Prostate gland (tissue), 2 donors: ENCODE results near the gene PAN2. TPM values are rescaled to one million over a fixed set of nuclear protein-coding genes. Genes with fewer than 3 reads are reported as not detected.

ENCODE experiments used
- DNase-seq: peaks from one replicate; pipeline ENCODE4 v3.0.0-alpha.2; 2019; ENCODE audit warnings: low spot score
- H3K27ac ChIP-seq, 2 donors: fragments of 200-600 bp; sonication (generic); 2 replicates each; pipeline ENCODE4 v1.5.1; 2017 to 2019
- H3K27me3 ChIP-seq: fragments of 200-600 bp; sonication (generic); replicated peaks from 2 replicates; pipeline ENCODE4 v1.5.1; 2019; ENCODE audit not compliant: insufficient read depth
- H3K36me3 ChIP-seq, 2 donors: fragments of 200-600 bp; sonication (generic); 1 replicate in 1 of 2; 2 replicates in 1 of 2; pipeline versions ENCODE4 v1.5.1 to v1.8.1; 2017 to 2019
- H3K4me1 ChIP-seq: fragments of 200-600 bp; sonication (generic); replicated peaks from 2 replicates; pipeline ENCODE4 v1.5.1; 2019
- H3K4me3 ChIP-seq, 2 donors: fragments of 200-600 bp; sonication (generic); 2 replicates each; pipeline ENCODE4 v1.5.1; 2017 to 2019
- H3K9me3 ChIP-seq: fragments of 200-600 bp; sonication (generic); 2 replicates; pipeline ENCODE4 v1.5.1; 2017
- CTCF ChIP-seq, 4 experiments: fragments of 200-600 bp in 2 of 4; fragments of 450-650 bp in 2 of 4; sonication (generic) in 2 of 4; IDR thresholded peaks; 1 replicate in 3 of 4; 2 replicates in 1 of 4; pipeline ENCODE4 v1.5.1; 2016 to 2019; ENCODE audit warnings: antibody characterized with exemption in 4 of 4, mild to moderate bottlenecking in 2 of 4, moderate library complexity in 2 of 4
- POLR2A ChIP-seq: fragments of 450-650 bp; IDR thresholded peaks from one replicate; pipeline ENCODE4 v1.6.1; 2016; ENCODE audit warnings: antibody characterized with exemption, mild to moderate bottlenecking
- POLR2AphosphoS5 ChIP-seq: sonication (generic); formaldehyde crosslinking; IDR thresholded peaks from one replicate; pipeline ENCODE4 v1.6.1; 2017; ENCODE audit warnings: antibody characterized with exemption
- WGBS: methylation state at CpG from one replicate; pipeline ENCODE4 v1.1.5; 2018; 5-methylcytosine and 5-hydroxymethylcytosine counted together
- intact Hi-C: fragments of 100-400 bp; cut with DNase I; formaldehyde crosslinking; loops from one replicate; pipeline ENCODE4 v1.14.2; 2022
- total RNA-seq, 2 donors: library from RNA; depleted of rRNA; stranded (reverse); fragments of >200 nt; gene quantifications; one replicate each; pipeline ENCODE4 v1.1.0, GENCODE V29; 2016

The PAN2 gene
- total RNA-seq, 2 donors from 2014 or later, result 31.8 to 60.8 TPM

- Histone ChIP-seq H3K27ac (no peak within 1 kb of the TSS), H3K4me1 (no peaks in the 10 kb centered on the region), H3K27me3 (no peaks in the 10 kb centered on the region), H3K36me3 (no peaks in the 10 kb centered on the region), H3K9me3 (no peaks in the 10 kb centered on the region), H3K4me3 (no peak within 1 kb of the TSS)
- DNase-seq, result no peak
- WGBS, result 86% methylated on average over 10 of the region's 10 CpGs
- intact Hi-C loops, result loop anchor here (5.0 kb wide), 1 partner anchor 90 kb away; the partner anchor contains the start of gene MIP
- TF ChIP-seq POLR2A (no peak), CTCF (IDR thresholded peaks at IDR 0.05) (no peak), POLR2AphosphoS5 (no peak)
Measured at GRCh38 chr12:56362130-56363059, 28.6 kb upstream of the PAN2 start, which contains the start of gene APOF. Gene APOF, minus strand, starts transcription at chr12:56362857. Its CDS starts 112 bp downstream, at chr12:56362745.

GRCh38 chr12:56361487-56362129 is 27.8 kb upstream of the PAN2 start:
- Histone ChIP-seq H3K27me3 (no peaks in the 10 kb centered on the region), H3K36me3 (no peaks in the 10 kb centered on the region), H3K9me3 (no peaks in the 10 kb centered on the region), H3K27ac (no peak overlapping the region), H3K4me1 (no peaks in the 10 kb centered on the region), H3K4me3 (no peak overlapping the region)
- intact Hi-C loops, result loop anchor here (5.0 kb wide), 1 partner anchor 91 kb away; the partner anchor contains the start of gene MIP
- whole genome bisulfite sequencing, result 68% methylated on average over 8 of the region's 8 CpGs
- no peak for DNase-seq
- TF ChIP-seq CTCF (IDR thresholded peaks at IDR 0.05) (no peak), POLR2A (no peak), POLR2AphosphoS5 (no peak)

- intact Hi-C loops, result loop anchor here (5.0 kb wide), 1 partner anchor 92 kb away; the partner anchor contains the start of gene MIP
- H3K4me3 ChIP-seq, result peak within 1 kb of the TSS; percentile 64
Measured at GRCh38 chr12:56359851-56360767, 26.3 kb upstream of the PAN2 start, which contains the start of gene STAT2. Gene STAT2, minus strand, starts transcription at chr12:56360107. Its CDS starts 3,536 bp downstream, at chr12:56356571.

More at GRCh38 chr12:56359851-56360767, 26.3 kb upstream of the PAN2 start, which contains the start of gene STAT2:
- Histone ChIP-seq H3K4me1 (no peaks in the 10 kb centered on the region), H3K27ac (peak within 1 kb of the TSS; percentile 94 to 96), H3K36me3 (peaks cover 2 to 12% of the 10 kb centered on the region in 2 donors), H3K9me3 (no peaks in the 10 kb centered on the region), H3K27me3 (no peaks in the 10 kb centered on the region)
- TF ChIP-seq POLR2AphosphoS5 (peak; percentile 100), CTCF (IDR thresholded peaks at IDR 0.05) (peak in 1 of 4 experiments; percentile 37), POLR2A (peak; percentile 87)
- WGBS, result under 1% methylated on average over 54 of the region's 54 CpGs
- DNase-seq, result peak; percentile 99
